IMR-90 (cell line): ENCODE results near the gene MPI. TPM values are rescaled to one million over a fixed set of nuclear protein-coding genes. Genes with fewer than 3 reads are reported as not detected.

Experiments
- FOS ChIP-seq: fragments of 150-350 bp; IDR thresholded peaks from 2 replicates; pipeline ENCODE4 v1.6.1; 2016; ENCODE audit warnings: low read depth, low read length
- MAFK ChIP-seq: IDR thresholded peaks from 2 replicates; pipeline ENCODE4 v1.6.1; 2012; ENCODE audit warnings: low read depth, low read length, improper control_type of control experiment
- MAZ ChIP-seq: IDR thresholded peaks from 2 replicates; pipeline ENCODE4 v1.6.1; 2012; ENCODE audit warnings: low read depth, mild to moderate bottlenecking, low read length, improper control_type of control experiment, moderate library complexity, borderline replicate concordance
- MXI1 ChIP-seq: IDR thresholded peaks from 2 replicates; pipeline ENCODE4 v1.6.1; 2012; ENCODE audit warnings: low read depth, mild to moderate bottlenecking, low read length, moderate library complexity, borderline replicate concordance
- RCOR1 ChIP-seq: IDR thresholded peaks from 2 replicates; pipeline ENCODE4 v1.6.1; 2012; ENCODE audit warnings: mild to moderate bottlenecking, low read length, improper control_type of control experiment; ENCODE audit not compliant: insufficient replicate concordance
- RFX5 ChIP-seq: IDR thresholded peaks from 2 replicates; pipeline ENCODE4 v1.8.0; 2012; ENCODE audit warnings: low read depth, mild to moderate bottlenecking, low read length, moderate library complexity
- polyA plus RNA-seq, 3 experiments: library from polyadenylated mRNA; depleted of rRNA; stranded (reverse); fragments of >200 nt; gene quantifications; 2 replicates each; pipeline ENCODE4 v1.2.3, GENCODE V29; 2012; ENCODE audit warnings: low replicate concordance in 1 of 3
- total RNA-seq: library from RNA; depleted of rRNA; stranded (reverse); fragments of >200 nt; gene quantifications from 2 replicates; pipeline ENCODE4 v1.2.3, GENCODE V29; 2012
- TF ChIP-seq, protein P1 (sequence below): conservative IDR thresholded peaks from 2 replicates; pipeline ENCODE4 v1.5.1; 2012; ENCODE audit warnings: mild to moderate bottlenecking, low read depth, low read length, improper control_type of control experiment

MPI gene
- total and polyA plus RNA-seq, 2 of the 4 experiments (the other 2 are of a cell fraction): 80.1 to 91.8 TPM

- TF ChIP-seq, protein P1, sequence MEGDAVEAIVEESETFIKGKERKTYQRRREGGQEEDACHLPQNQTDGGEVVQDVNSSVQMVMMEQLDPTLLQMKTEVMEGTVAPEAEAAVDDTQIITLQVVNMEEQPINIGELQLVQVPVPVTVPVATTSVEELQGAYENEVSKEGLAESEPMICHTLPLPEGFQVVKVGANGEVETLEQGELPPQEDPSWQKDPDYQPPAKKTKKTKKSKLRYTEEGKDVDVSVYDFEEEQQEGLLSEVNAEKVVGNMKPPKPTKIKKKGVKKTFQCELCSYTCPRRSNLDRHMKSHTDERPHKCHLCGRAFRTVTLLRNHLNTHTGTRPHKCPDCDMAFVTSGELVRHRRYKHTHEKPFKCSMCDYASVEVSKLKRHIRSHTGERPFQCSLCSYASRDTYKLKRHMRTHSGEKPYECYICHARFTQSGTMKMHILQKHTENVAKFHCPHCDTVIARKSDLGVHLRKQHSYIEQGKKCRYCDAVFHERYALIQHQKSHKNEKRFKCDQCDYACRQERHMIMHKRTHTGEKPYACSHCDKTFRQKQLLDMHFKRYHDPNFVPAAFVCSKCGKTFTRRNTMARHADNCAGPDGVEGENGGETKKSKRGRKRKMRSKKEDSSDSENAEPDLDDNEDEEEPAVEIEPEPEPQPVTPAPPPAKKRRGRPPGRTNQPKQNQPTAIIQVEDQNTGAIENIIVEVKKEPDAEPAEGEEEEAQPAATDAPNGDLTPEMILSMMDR: peak; percentile 97
- TF ChIP-seq FOS: no peak
- 0 out of 2 replicates have a peak, but pooled peaks have one; percentile 15 for TF ChIP-seq RFX5
- no peak for TF ChIP-seq MXI1
- no peak for TF ChIP-seq RCOR1
- TF ChIP-seq MAFK: no peak
- TF ChIP-seq MAZ: peak; percentile 44; the same call in 1 of the 2 replicates
These were observed 60.5 kb downstream of the MPI start (continued) for GRCh38 chr15:74950078-74950908.
